OCI-LY7 (cell line): ENCODE data around the gene PPP1R3A.

Source experiments
- CTCF ChIP-seq: fragments of 200-600 bp; sonication (generic); conservative IDR thresholded peaks from 2 replicates; pipeline ENCODE4 v1.5.1; 2014; ENCODE audit warnings: mild to moderate bottlenecking, antibody characterized with exemption, low read length, moderate library complexity, mixed read lengths
- EZH2phosphoT487 ChIP-seq: fragments of 200-600 bp; sonication (generic); IDR thresholded peaks from 2 replicates; pipeline ENCODE4 v1.6.1; 2018; ENCODE audit warnings: low read depth, borderline replicate concordance, mild to moderate bottlenecking, mixed run types, antibody characterized with exemption, low read length, moderate library complexity, mixed read lengths

- TF ChIP-seq CTCF (no peak), EZH2phosphoT487 (no peak)
Observed at GRCh38 chr7:113953553-113953952, 34.7 kb upstream of the PPP1R3A start.
